Glomerular visceral epithelial cell (primary cell): ENCODE measurements around the gene KCP.

Source experiments
- DNase-seq: peaks from one replicate; pipeline ENCODE4 v3.0.0-alpha.2; 2016; ENCODE audit errors: extremely low spot score

Gene KCP

GRCh38 chr7:128827971-128828711 lies 82.4 kb downstream of the KCP start:
- DNase-seq = peak; percentile 65

- peak; percentile 74 for DNase-seq
These were observed 83.1 kb downstream of the KCP start for GRCh38 chr7:128827248-128827958.

- no peak for DNase-seq
These were observed 83.6 kb downstream of the KCP start for GRCh38 chr7:128826916-128827247.
